Activated T-cell treated with anti-CD3 and anti-CD28 coated beads for 1 hour (primary cell): ENCODE results near the gene LBR.
A peak's percentile ranks its signal among the peaks of the same experiment; 100 is the strongest.
"Not testable (repeated sequence)": the region's sequence is repeated elsewhere in the genome, so short reads cannot be mapped to it uniquely, and the experiment has no call there.

Experiments
- DNase-seq: peaks from one replicate; pipeline ENCODE4 v3.0.0-alpha.2; 2020; ENCODE audit warnings: low read depth

LBR gene

DNA sequence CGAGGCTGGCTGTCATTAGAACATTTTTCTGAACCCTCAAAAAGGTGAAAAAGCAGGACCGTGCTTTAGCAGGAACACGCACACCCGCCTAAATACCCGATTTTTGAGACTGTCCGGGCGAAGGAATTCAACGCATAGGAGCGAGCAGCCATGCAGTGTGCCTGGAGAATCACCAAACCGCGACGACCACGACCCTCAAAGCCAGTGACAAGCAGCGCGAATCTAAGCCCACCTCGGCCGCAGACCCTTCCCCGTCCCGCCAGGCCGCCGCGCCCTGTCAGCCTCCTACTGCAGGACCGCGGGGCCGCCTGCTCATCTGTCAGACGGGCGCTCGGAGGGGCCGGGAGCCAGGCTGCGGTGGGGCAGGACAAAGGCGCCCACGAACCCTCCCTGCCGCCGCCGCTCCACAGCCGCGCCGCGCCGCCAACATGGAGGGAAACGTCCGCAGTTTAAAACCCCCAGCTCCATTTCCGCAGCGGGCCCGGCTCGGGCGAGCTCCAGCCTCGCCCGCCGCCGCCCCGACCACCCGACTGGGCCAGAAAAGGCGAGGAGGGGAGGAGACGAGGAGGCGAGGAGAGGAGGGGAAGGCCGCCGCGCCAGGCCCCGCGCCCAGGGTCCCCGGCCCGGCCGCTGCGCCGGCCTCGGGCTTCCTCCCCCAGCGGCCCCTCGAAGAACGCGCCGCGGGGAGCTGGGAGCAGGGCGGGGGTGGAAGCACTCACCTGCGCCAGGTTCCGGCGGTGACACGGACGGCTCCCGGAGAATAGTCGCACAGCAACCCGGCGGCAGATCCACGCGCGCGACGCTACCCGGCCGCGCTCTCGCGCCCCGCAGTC lies at the start of gene LBR:
Gene LBR, minus strand, starts transcription at position 804 of the 833 bp plus-strand sequence. CDS start 3,963 bp downstream, outside the sequence.
- peak; percentile 22 for DNase-seq

DNA sequence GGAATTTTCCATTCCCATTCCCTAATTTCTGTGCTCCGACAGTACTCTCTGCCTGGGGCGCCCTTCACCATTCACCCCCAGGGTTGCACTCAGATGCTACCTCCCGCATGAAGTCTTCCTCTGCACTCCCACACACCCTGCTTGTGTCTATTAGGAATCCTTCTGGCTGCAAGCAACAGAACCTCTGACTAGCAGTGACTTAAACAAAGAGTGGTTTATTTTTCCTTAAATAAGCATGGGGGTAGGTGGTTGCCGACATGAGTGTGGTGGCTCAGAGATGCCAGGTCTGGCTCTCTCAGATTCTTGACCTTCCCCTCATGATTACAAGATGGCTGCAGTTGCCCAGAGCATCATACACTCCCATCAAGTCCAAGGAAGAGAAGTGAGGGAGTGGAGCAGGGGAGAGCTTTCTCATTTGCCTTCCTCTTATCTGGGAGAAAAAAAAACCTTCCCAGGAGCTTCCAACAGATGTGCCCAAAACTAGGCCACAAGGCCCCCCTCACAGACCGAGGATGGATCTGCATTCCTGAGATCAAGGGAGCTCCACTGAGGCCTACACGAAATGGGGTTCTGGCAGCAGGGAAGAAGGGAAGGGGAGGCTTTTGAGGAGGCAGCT lies 49.6 kb upstream of the LBR start:
- DNase-seq: no peak

DNA sequence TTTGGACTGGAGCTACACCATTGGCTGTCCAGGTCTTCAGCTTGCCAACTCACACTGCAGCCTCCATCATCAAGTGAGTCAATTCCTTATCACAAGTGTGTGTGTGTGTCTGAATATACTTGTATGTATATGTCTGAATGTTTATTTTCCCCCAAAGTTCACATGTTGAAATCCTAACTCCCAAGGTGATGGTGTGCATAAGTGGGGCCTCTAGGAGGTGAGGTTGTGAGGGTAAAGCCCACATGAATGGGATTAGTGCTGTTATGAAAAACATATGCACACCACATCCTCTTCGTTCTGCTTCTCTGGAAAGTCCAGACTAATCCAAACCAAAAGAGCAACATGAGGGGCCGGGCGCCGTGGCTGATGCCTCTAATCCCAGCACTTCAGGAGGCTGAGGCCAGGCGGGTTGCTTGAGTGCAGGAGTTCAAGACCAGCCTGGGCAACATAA lies 48.7 kb upstream of the LBR start:
- DNase-seq: no peak

DNA sequence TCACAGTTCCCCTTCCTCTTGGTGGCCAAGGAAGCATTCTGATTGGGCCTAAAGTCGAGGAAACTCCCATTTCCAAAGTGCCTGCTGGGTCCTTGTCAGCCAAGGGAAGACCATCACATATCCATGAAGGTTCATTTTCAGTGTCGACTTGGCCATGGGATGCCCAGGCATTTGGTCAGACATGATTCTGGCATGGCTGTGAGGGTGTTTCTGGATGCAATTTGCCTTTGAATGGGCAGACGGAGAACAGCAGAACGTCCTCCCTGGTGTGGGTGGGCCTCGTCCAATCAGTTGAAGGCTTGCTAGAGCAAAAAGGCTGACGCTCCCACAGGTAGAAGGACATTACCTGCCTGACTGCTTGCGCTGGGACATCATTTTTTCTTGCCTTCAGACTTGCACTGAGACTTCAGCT lies 48.3 kb upstream of the LBR start:
- DNase-seq: no peak

DNA sequence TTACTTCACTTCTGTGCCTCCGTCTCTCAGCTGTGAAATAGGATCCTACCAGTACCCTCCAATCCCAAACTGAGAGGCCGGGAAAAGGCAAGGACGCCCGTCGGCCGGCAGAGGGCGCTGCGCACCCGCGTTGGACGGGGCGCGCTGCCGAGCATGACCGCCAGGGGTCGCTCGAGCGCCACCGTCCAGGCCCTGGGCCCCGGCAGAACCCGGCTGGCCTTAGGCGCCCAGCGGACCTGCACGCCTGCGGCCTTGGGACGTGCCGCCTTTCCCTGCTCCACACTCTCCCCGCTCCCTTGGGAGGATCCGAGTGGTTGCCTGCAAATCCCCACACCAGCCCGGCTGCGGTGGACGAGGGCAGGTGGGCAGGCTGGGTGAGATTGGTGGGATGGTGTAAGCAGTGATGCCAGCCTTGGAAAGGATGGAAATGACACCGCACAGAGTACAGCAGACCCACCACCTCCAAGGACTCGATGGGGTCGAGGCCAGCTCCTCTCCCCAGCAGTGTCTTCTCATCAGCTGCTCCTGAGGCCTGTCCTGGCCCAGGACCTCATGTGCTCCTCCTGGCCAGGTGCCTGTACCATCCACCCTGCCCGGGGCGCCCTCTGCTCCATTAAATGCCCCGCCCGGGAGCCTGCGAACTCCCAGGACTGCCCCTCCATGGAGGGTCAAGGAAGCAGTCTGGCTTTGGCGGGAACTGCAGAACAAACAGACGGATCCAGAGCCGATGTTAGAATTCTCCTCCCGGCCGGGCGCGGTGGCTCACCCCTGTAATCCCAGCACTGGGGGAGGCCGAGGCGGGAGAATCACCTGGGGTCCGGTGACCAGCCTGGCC lies 47.4 kb upstream of the LBR start:
- DNase-seq: peak; percentile 64

DNA sequence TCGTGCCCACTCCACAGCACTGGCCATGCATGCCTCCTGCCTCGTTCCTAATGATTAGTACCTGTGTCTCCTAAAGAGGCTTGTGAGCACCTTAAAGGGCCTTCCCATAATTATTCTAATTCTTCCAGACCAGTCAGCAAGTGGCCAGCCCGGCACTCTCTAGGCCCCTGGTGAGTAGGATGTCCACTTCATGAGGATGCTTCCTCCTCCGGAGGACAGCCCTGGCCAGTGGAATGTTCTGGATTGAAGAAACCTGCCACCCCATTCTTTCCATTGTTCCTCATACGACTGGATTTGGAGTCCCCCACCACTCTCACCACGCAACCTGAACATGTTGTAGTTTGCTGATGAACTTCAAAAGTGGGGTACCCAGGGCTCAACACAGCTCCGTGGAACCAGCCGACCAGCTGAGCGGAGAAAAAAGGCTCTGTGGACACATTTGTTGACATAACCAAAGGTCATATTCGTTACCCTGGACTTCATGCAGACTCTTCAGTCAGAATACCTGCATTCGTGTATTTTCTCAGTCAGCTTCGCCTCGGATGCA lies 46.7 kb upstream of the LBR start:
- DNase-seq: no peak

DNA sequence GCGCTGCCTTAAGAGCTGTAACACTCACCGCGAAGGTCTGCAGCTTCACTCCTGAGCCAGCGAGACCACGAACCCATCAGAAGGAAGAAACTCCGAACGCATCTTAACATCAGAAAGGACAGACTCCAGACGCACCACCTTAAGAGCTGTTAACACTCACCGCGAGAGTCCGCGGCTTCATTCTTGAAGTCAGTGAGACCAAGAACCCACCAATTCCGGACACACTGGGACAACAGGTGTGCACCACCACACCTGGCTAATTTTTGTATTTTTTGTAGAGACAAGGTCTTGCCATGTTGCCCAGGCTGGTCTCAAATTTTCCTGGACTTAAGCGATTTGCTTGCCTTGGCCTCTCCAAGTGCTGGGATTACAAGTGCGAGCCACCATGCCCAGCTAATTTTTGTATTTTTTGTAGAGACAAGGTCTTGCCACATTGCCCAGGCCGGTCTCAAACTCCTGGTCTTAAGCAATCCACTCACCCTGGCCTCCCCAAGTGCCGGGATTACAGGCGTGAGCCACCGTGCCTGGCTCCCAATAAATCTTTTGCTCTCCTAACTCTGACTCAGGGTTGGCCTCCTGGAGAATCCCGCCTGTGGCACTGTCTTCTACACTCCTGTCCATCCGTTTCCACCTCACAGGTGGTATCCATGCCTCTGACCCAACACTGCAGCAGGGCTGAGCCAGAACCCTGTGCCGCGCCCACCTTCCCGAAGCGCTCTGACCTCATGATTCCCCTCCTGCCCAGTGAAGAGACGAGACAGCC lies 46.0 kb upstream of the LBR start:
- DNase-seq: not testable (repeated sequence)

DNA sequence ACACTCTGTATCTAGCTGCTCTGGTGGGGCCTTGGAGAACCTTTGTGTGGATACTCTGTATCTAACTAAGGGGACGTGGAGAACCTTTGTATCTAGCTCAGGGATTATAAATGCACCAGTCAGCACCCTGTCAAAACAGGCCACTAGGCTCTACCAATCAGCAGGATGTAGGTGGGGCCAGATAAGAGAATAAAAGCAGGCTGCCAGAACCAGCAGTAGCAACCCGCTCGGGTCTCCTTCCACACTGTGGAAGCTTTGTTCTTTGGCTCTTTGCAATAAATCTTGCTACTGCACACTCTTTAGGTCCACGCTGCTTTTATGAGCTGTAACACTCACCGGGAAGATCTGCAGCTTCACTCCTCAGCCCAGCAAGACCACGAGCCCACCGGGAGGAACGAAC lies 45.4 kb upstream of the LBR start:
- not testable (repeated sequence) for DNase-seq

DNA sequence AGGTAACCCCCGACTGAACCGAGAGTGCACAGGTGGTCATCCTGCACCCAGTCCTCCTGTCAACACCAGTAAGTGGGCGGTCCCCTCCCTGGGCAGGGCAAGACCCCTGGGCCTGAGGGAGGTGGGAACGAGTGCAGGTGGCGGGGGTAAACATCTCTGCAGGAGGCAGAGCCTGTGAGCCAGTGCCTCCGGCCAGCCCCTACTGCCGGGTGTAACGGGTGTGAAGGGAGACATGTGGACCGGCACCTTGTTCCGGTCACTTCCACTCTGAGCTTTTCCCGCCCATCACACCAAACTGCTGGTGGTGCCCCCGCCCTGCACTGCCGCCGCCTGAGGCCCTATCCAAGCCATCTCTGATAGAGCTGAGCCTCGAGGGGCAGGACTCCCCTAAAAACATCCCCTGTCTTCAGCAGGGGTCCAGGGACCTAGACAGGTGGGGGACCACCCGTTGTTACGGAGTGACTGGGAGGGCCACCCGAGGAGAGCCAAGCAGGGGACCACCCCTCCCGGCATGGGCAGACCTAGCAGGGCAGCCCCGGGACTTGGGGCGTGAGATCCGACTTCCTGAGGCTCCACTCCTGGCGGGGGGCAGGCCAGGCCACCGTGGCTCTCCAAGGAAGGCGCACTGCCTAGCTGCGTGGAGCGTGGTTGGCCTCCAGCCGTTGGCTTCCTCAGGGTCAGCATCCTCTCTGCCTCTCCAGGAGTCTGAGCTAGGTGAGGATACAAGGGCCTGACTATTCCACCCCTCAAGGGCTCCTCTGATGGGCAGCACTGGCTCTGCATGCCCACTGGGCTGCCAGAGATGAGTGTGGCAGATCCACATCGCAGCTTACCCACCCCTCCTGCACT lies 43.8 kb upstream of the LBR start:
- no peak for DNase-seq

DNA sequence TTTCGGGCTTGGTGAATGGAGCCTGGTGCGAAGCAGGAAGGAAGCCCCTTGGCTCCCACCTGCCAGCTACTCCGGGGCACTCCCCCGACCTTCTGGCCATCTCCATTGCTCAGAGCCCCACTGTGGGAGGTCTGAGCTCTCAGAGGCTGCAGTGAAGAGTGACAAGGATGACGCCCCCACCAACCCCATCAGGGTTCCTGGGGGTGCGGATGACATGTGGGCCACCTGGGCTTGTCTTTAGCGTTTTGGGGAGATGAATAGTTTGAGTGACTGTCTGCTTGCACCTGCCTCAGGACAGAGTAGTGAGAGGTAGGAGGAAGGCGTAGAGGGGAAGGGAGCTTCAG lies 43.2 kb upstream of the LBR start:
- DNase-seq: no peak

DNA sequence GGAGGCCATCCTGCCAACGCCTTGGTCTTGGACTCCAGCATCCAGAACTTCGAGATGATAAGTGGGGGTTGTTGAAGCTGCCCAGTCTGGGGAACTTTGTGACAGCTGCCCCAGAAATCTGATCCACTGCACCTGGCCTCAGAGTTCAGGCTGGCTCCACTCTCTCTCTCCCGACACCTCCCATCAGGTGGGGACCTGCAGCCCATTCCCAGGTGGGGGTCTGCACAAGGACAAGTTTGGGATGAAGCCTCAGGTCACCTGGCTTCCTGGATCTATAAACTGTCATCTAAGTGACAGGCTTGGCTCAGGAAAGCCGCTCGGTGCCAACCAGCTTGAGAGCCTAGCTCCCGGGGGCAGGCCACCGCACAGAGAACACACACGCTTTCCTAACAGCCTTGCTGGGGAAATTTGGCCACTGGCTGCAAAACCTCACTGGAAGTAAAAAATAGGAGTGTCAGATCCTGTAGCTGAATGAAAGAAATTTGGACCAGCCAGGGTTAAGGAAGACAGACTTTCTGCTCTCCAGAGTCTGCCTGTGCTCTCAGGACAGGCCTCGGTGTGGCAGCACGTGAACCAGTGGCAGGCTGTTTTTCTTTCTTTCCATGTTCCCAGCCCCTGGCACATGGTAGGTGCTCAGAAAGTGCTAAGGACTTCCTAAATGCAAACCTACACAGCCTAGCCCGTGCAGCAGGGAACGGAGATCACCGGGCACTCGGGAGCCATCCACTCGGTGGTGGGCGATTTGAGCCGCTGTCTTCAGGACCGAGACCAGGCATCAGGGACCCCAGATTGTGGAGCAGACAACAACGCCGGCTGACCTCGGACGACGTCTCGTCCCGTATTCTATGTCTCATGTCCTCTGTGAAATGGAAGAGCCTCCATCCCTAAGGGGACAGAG lies 42.6 kb upstream of the LBR start:
- DNase-seq: no peak

DNA sequence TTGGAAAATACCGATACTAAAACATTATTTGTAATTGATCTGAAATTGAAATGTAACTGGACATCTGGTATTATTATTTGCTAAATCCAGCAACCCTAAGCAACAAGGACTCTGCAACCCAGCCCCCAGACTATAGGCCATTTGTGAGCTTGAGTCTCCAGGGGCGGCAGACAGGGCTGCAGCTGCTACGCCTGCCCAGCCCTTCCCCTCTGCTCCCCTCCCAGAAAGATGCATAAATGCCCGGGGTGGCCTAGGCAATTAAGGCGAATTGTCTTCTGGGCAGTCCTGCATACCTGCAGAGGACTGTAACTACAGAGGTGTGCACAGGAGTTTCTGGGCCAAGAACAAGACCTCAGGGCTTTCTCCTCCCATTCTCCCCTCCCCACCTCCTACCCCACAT lies 41.2 kb upstream of the LBR start:
- DNase-seq: no peak

DNA sequence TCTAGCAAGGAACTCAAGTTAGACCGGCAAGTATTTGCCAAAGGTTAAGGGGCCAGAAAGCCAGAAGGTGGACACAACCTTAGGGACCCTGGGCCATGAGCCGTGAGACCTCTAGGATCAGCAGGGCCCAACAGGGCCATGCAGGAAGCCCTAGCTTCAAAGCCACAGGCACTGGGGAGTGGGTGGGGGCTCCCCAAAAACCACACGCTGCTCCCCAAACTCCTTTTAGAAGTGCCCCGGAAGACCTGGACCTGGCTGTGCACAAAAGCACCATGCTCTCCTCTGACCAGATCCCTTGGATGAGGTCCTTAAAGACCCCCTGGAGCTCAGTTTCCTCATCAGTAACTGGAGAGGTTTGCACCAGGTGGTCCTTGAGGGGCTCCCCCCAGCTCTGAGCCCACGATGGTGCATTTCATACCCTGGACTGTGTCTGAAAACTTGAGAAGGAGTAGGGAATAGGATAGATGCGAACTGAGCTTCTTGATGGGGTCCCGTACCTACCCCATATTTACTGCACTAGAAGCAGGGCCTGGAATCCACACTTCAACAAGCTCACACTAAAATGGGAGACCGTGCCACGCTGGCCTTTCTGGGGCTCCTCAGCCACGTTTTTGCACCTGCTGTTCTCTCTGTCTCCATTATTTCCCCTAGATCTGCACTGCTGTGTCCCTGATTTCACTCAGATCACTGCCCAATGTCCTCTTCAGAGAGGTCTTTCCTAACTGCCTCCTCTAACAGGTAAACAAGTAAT lies 40.6 kb upstream of the LBR start:
- DNase-seq: no peak

DNA sequence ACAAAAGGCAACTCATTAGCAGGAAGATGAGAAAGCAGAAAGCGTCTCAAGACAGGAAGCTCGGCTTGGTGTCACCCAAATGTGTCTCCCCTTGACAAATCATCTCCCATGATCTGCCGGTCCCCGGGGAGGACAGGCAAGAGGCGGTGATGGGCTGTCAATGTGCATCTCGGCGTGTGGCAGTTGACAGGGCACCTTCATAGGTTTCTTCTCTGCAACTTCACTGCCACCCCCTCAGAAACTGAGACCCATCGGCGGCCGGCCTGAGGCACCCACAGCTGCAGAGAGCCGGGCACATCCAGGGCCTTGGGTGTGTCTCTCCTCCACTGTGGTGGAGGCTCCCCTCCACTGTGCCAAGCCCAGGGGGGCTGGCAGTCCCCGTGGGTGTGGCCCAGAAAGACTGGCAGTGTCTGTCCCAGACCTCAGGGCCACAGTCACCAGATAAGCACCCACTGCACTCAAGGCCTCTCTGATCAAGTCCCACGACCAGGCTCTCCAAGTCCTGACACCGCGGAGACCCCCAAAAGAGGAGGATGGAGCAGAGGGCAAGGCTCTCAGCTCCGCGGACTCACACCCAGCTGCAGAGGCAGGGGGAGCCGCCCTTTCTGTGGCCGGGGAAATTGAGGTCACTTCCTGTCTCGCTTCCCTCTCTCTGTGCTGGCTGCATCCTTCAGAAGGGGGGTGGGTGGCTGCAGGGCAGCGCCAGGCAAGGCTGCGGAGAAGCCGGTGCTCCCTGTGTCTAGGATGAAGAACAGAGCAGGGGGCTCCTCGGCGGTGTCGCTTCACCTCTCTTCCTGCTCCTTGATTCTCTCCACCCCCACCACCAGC lies 39.6 kb upstream of the LBR start:
- peak; percentile 62 for DNase-seq

DNA sequence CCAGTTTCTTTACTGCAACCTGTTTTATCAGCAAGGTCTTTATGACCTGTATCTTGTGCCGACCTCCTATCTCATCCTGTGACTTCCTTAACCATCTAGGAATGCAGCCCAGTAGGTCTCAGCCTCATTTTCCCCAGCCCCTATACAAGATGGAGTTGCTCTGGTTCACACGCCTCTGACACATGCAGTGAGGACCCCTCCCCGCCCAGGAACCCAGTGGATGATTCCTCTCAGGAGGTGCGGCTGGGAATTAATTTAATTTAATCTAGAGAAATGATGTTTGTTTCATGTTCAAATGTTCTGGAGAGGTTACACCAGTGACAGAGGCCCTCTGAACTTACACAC lies 39.0 kb upstream of the LBR start:
- no peak for DNase-seq

DNA sequence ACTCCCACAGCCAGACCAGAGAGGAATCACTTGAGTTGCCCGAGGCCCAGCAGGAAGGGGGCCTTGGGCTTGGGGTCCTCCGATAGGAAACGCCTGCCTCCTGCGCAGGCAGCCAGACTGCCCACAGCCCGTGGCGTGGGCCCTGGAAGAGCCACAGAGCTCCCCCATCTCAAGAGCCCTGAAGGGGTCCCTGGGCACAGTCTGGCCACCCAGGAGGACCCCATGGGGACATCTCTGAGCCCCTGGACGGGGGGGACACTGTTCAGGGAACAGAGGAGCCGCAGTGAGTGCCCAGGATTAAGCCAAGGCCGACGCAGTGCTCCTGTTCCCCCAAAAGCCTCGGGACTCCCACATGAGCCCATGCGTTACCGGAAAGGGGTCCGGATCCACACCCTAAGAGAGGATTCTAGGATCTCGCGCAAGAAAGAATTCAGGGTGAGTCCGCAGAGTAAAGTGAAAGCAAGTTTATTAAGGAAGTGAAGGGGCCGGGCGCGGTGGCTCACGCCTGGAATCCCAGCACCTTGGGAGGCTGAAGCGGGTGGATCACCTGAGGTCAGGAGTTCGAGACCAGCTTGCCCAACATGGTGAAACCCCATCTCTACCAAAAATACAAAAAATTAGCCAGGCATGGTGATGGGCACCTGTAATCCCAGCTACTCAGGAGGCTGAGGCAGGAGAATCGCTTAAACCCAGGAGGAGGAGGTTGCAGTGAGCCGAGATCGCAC lies 38.1 kb upstream of the LBR start:
- no peak for DNase-seq
